K562 (cell line): ENCODE data around the gene PROK1. TPM values are rescaled to one million over a fixed set of nuclear protein-coding genes. Genes with fewer than 3 reads are reported as not detected.

Source experiments
- ARID4B ChIP-seq: sonication (generic); formaldehyde crosslinking; IDR thresholded peaks from 2 replicates; pipeline ENCODE4 v1.8.0; 2022; ENCODE audit warnings: mild to moderate bottlenecking, missing genetic modification reagents
- COPS2 ChIP-seq: fragments of 450-650 bp; conservative IDR thresholded peaks from 2 replicates; pipeline ENCODE4 v1.6.1; 2016; ENCODE audit warnings: mild to moderate bottlenecking, moderate library complexity
- CTBP1 ChIP-seq: fragments of 450-650 bp; IDR thresholded peaks from 2 replicates; pipeline ENCODE4 v1.6.1; 2016; ENCODE audit warnings: borderline replicate concordance
- E2F8 ChIP-seq: fragments of 450-650 bp; IDR thresholded peaks from 2 replicates; pipeline ENCODE4 v1.7.1; 2018; ENCODE audit warnings: mild to moderate bottlenecking, low read depth; ENCODE audit not compliant: partially characterized antibody
- ELF4 ChIP-seq: fragments of 450-650 bp; formaldehyde crosslinking; IDR thresholded peaks from 2 replicates; pipeline ENCODE4 v1.4.0; 2022; ENCODE audit warnings: missing genetic modification characterization
- HIVEP1 ChIP-seq: fragments of 250-450 bp; sonication (Bioruptor Pico); IDR thresholded peaks from 2 replicates; pipeline ENCODE4 v1.4.0; 2020; ENCODE audit warnings: mild to moderate bottlenecking
- MEIS2 ChIP-seq: fragments of 450-650 bp; IDR thresholded peaks from 2 replicates; pipeline ENCODE4 v1.6.1; 2014; ENCODE audit warnings: mild to moderate bottlenecking; ENCODE audit not compliant: partially characterized antibody
- ZMIZ1 ChIP-seq, 2 experiments: fragments of 150-350 bp in 1 of 2; IDR thresholded peaks; 2 replicates each; pipeline ENCODE4 v1.6.1; 2012 to 2016; ENCODE audit warnings: low read depth in 2 of 2, low read length in 2 of 2, mild to moderate bottlenecking in 1 of 2, moderate library complexity in 1 of 2
- ZNF175 ChIP-seq: fragments of 200-800 bp; sonication (Bioruptor generic); IDR thresholded peaks from 2 replicates; pipeline ENCODE4 v1.6.1; 2016; ENCODE audit warnings: low read depth, mild to moderate bottlenecking, missing genetic modification characterization, missing compliant biosample characterization
- polyA plus RNA-seq, 8 experiments: library from polyadenylated mRNA; depleted of rRNA in 4 of 8; stranded (reverse) in 5 of 8; unstranded in 3 of 8; fragments of >200 nt; fragmentation: Nextera tagmentation in 2 of 8; fragmentation: Illumina TruSeq in 1 of 8; extraction: Ambion mirVana in 2 of 8; extraction: Trizol in 1 of 8; gene quantifications; 2 replicates each; pipeline versions ENCODE4 v1.2.1 to v1.2.3, GENCODE V29; 2011 to 2014; ENCODE audit warnings: inconsistent platforms in 1 of 8, missing spikeins in 1 of 8
- total RNA-seq, 7 experiments: library from RNA; depleted of rRNA in 6 of 7; stranded (reverse); fragments of >200 nt in 6 of 7; fragmentation: Illumina TruSeq in 2 of 7; extraction: Trizol in 2 of 7; gene quantifications; 2 replicates each; pipeline versions ENCODE4 v1.2.1 to v1.2.3, GENCODE V29; 2011 to 2021; ENCODE audit warnings: low replicate concordance in 1 of 7
- TF ChIP-seq, protein P1 (sequence below): fragments of 150-350 bp; IDR thresholded peaks from 2 replicates; pipeline ENCODE4 v1.6.1; 2014; ENCODE audit warnings: low read depth, mild to moderate bottlenecking, low read length, borderline replicate concordance
- TF ChIP-seq, protein P2 (sequence below): fragments of 250-450 bp; sonication (Bioruptor Pico); IDR thresholded peaks from 2 replicates; pipeline ENCODE4 v1.5.1; 2021; ENCODE audit warnings: mild to moderate bottlenecking

Gene PROK1
- total and polyA plus RNA-seq, 9 of the 15 experiments (the other 6 are each of a cell fraction or from before 2014, with no cell fraction given) = 0.15 TPM; not detected in 8

DNA sequence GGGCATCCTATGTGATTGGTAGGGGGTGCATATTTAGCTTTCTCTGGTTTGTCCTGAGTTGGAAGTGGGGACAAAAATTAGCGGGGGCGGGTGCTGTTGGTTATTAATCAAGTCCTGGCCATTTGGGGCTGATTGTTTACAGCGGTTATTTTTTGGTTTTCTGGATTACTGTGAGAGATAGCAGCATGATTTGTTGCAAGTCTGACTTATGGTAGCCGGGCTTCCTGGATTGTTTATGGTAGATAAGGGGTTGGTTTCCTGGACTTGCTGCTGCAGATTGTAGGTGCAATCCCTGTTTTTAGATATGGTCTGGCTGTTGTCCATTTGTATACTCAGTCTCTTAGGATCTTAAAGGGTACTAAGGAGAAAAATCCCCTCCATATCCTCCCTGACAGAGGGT is 12.1 kb upstream of the PROK1 start (continued):
- TF ChIP-seq, protein P1, sequence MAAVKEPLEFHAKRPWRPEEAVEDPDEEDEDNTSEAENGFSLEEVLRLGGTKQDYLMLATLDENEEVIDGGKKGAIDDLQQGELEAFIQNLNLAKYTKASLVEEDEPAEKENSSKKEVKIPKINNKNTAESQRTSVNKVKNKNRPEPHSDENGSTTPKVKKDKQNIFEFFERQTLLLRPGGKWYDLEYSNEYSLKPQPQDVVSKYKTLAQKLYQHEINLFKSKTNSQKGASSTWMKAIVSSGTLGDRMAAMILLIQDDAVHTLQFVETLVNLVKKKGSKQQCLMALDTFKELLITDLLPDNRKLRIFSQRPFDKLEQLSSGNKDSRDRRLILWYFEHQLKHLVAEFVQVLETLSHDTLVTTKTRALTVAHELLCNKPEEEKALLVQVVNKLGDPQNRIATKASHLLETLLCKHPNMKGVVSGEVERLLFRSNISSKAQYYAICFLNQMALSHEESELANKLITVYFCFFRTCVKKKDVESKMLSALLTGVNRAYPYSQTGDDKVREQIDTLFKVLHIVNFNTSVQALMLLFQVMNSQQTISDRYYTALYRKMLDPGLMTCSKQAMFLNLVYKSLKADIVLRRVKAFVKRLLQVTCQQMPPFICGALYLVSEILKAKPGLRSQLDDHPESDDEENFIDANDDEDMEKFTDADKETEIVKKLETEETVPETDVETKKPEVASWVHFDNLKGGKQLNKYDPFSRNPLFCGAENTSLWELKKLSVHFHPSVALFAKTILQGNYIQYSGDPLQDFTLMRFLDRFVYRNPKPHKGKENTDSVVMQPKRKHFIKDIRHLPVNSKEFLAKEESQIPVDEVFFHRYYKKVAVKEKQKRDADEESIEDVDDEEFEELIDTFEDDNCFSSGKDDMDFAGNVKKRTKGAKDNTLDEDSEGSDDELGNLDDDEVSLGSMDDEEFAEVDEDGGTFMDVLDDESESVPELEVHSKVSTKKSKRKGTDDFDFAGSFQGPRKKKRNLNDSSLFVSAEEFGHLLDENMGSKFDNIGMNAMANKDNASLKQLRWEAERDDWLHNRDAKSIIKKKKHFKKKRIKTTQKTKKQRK = no peak
- TF ChIP-seq COPS2 = no peak
- TF ChIP-seq CTBP1 = peak; percentile 33; the same call in 1 of the 2 replicates
- TF ChIP-seq ZNF175 (CRISPR knock-in tag) = 0 out of 2 replicates have a peak, but pooled peaks have one; percentile 69
- TF ChIP-seq ZMIZ1 (IDR thresholded peaks at IDR 0.05; ENCODE audit: low read depth in 2 of 2, low read length in 2 of 2) = peak in 1 of 2 experiments; percentile 38; a peak in 1 of 4 replicates
- no peak for TF ChIP-seq HIVEP1 (CRISPR knock-in tag)
- TF ChIP-seq ELF4 (CRISPR knock-in tag) = peak; percentile 37; the same call in 1 of the 2 replicates
- TF ChIP-seq MEIS2 = peak; percentile 96
- TF ChIP-seq, protein P2, sequence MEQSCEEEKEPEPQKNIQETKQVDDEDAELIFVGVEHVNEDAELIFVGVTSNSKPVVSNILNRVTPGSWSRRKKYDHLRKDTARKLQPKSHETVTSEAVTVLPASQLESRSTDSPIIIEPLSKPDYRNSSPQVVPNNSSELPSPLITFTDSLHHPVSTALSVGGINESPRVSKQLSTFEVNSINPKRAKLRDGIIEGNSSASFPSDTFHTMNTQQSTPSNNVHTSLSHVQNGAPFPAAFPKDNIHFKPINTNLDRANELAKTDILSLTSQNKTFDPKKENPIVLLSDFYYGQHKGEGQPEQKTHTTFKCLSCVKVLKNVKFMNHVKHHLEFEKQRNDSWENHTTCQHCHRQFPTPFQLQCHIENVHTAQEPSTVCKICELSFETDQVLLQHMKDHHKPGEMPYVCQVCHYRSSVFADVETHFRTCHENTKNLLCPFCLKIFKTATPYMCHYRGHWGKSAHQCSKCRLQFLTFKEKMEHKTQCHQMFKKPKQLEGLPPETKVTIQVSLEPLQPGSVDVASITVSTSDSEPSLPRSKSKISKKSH (CRISPR knock-in tag) = no peak
- TF ChIP-seq E2F8 = no peak
- no peak for TF ChIP-seq ARID4B (CRISPR knock-in tag)
